HAP-1 (cell line): ENCODE results near the gene GAS1.

Experiments used
- DNase-seq, 2 experiments: peaks; one replicate each; pipeline ENCODE4 v3.0.0-alpha.2; 2016 to 2020; ENCODE audit warnings: low spot score in 2 of 2
- H3K27me3 ChIP-seq: fragments of 250-450 bp; sonication (Bioruptor Pico); 2 replicates; pipeline ENCODE4 v1.5.1; 2020; ENCODE audit warnings: low read depth, mild to moderate bottlenecking, moderate library complexity
- H3K36me3 ChIP-seq: fragments of 250-450 bp; sonication (Bioruptor Pico); replicated peaks from 2 replicates; pipeline ENCODE4 v1.5.1; 2020; ENCODE audit warnings: mild to moderate bottlenecking
- H3K4me1 ChIP-seq: fragments of 250-450 bp; sonication (Bioruptor Pico); 2 replicates; pipeline ENCODE4 v1.5.1; 2020; ENCODE audit warnings: mild to moderate bottlenecking
- H3K4me3 ChIP-seq: fragments of 250-450 bp; sonication (Bioruptor Pico); 2 replicates; pipeline ENCODE4 v1.5.1; 2020; ENCODE audit warnings: mild to moderate bottlenecking, moderate library complexity
- H3K9me3 ChIP-seq: fragments of 250-450 bp; sonication (Bioruptor Pico); 2 replicates; pipeline ENCODE4 v1.5.1; 2020; ENCODE audit warnings: mild to moderate bottlenecking, moderate library complexity
- in situ Hi-C: fragments of 300-500 bp; cut with MboI; formaldehyde crosslinking; loops from 3 replicates; pipeline ENCODE4 v1.14.3; 2020; ENCODE audit warnings: low sequenced_read_pairs, inconsistent platforms, mixed read lengths

Gene GAS1, protein sequence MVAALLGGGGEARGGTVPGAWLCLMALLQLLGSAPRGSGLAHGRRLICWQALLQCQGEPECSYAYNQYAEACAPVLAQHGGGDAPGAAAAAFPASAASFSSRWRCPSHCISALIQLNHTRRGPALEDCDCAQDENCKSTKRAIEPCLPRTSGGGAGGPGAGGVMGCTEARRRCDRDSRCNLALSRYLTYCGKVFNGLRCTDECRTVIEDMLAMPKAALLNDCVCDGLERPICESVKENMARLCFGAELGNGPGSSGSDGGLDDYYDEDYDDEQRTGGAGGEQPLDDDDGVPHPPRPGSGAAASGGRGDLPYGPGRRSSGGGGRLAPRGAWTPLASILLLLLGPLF

DNA sequence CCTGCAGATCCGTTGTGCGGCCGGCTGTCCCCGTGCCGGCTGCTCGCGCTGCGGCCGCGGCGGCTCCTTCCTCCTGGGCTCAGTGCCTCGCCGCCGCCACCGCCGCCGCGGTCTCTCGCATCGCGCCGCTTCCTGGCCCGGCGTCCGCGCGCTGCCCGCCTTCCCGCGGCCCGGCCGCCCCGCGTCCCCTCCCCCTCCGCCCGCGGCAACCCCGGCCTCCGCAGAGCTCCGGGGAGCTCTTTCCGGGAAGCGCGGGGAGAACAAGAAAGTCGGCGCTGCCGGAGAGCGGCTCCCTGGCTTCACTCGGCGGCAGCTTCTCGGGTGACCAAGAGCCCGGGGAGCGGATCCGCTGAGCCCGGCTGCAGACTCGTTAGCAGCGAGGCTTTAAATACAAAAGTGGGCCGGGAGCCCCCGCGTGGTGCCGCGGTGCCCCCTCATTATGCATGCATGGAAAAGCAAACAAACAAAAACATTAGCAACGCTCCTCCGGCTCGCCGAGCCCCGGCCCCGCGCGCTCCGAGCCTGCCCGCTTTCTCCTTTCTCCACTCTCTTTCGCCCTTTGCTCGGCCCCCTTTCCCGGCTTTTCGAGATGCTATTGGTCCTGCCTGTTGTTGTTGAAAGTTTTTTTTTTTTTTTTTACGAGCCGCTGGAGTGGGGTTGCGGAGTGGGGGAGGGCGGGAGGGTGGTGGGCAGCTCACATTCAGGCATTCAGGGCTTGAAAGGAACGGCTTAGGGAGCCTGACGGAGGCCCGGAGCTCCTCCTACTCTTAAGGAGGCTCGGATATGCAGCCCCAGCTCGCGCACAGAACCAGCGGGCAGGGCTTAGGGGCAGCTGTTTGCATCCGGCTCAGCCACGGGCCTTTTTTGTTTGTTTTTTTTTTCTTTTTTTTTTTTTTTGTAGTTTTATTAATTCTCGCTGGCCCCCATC, at the start of gene GAS1:
TSS of gene GAS1 (minus strand) at position 361 of the 928 bp plus-strand sequence. CDS start 727 bp downstream, outside the sequence.
- peak within 1 kb of the TSS; percentile 48 for H3K4me3 ChIP-seq
- H3K9me3 ChIP-seq, result no peaks in the 10 kb centered on the region
- peak; percentile 85 to 86 for DNase-seq
- H3K27me3 ChIP-seq, result peaks cover 32% of the 10 kb centered on the region
- no peaks in the 10 kb centered on the region for H3K4me1 ChIP-seq
- in situ Hi-C loops, result no loop called here
- no peaks in the 10 kb centered on the region for H3K36me3 ChIP-seq

DNA sequence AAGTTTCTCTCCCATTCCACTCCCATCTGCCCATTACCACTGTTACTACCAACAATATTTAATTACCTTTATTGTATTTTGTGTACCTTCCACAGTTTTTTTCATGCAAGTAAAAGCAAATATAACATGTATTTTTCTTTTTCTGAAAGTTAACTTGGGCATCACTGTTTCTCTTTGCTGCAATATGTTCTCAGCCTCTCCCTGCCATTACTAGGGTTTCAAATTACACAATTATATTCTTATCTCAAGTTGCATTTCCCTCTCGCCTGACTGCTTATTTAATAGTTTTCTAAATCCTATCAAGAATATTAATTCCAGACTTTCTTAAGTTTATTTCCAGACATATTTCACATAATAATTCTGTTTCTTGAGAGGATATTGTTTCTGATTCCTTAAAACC, 46.9 kb upstream of the GAS1 start:
- H3K9me3 ChIP-seq, result no peaks in the 10 kb centered on the region
- H3K4me3 ChIP-seq, result no peak overlapping the region
- no peaks in the 10 kb centered on the region for H3K27me3 ChIP-seq
- in situ Hi-C loops, result no loop called here
- H3K36me3 ChIP-seq, result no peaks in the 10 kb centered on the region
- no peak for DNase-seq
- H3K4me1 ChIP-seq, result no peaks in the 10 kb centered on the region

DNA sequence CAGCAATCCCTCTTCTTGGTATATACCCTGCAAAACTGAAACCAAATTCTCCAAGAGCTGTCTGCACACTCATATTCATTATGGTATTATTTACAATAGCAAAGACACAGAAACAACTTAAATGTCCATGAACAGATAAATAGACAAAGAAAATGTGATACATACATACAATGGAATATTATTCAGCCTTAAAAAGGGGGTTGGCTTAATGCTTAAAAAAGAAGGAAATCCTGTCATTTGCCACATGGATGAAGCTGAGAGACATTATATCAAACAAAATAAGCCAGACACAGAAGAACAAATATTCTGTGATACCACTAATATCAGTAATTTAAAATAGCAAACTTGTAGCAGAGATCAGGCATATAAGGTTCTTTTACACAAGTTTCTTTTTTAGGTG, 46.5 kb upstream of the GAS1 start:
- H3K4me3 ChIP-seq, result no peak overlapping the region
- in situ Hi-C loops, result no loop called here

DNA sequence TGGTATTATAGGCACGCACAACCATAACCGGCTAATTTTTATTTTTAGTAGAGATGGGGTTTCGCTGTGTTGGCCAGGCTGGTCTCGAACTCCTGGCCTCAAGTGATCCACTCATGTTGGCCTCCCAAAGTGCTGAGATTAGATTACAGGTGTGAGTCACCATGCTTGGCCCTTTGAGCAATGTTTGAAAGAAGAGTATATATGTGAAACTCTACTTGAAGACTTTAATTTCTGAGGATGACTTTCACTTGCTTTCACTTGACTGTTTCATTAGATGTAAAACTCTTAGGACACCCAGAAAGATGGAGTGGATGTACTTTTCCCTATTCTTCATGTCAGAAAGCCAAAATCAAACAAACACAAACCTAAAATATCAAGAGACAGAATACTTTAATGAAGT, 43.8 kb upstream of the GAS1 start:
- Histone ChIP-seq H3K4me1 (no peaks in the 10 kb centered on the region), H3K9me3 (no peaks in the 10 kb centered on the region), H3K36me3 (no peaks in the 10 kb centered on the region), H3K27me3 (no peaks in the 10 kb centered on the region), H3K4me3 (no peak overlapping the region)
- in situ Hi-C loops, result no loop called here
- DNase-seq, result no peak

More for the DNA sequence above, 46.5 kb upstream of the GAS1 start:
- no peaks in the 10 kb centered on the region for H3K36me3 ChIP-seq
- H3K27me3 ChIP-seq, result no peaks in the 10 kb centered on the region
- no peaks in the 10 kb centered on the region for H3K9me3 ChIP-seq
- H3K4me1 ChIP-seq, result no peaks in the 10 kb centered on the region
- DNase-seq, result no peak

DNA sequence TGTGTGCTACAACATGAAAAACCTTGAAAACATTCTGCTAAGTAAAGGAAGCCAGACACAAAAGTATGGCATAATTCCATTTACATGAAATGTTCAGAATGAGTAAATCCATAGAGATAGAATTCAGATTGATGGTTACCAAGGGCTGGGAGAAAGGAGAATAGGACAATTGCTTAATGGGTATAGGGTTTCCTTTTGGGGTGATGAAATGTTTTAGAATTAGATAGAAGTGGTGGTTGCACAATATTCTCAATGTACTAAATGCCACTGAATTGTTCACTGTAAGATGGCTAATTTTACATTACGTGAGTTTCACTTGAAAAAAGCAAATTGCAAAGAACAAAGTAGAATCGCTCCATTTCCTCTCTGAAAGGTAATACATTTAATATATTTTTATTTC, 43.0 kb upstream of the GAS1 start:
- H3K36me3 ChIP-seq, result no peaks in the 10 kb centered on the region
- DNase-seq, result no peak
- no peaks in the 10 kb centered on the region for H3K27me3 ChIP-seq
- no peaks in the 10 kb centered on the region for H3K9me3 ChIP-seq
- no peaks in the 10 kb centered on the region for H3K4me1 ChIP-seq
- in situ Hi-C loops, result no loop called here
- no peak overlapping the region for H3K4me3 ChIP-seq

DNA sequence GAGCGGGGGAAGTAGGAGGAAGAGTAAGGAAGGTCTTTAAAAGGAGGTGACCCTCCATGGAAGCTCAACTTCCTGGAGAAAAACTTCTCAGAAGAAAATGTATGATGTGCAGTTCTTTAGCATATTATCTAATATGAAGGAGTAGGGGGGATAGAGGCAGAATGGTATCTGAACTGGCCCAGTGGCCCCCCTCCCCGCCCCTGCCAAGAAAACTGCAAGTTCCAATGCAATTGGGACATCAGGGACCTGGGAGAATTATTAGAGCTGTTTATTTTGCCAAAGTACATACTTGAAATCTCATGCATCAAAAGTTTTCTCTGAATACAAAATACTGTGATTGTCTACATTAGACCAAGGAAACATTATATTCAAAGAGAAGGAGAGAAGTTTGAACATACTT, 40.6 kb upstream of the GAS1 start:
- Histone ChIP-seq H3K36me3 (no peaks in the 10 kb centered on the region), H3K4me1 (no peaks in the 10 kb centered on the region), H3K27me3 (no peaks in the 10 kb centered on the region), H3K9me3 (no peaks in the 10 kb centered on the region), H3K4me3 (no peak overlapping the region)
- no peak for DNase-seq
- in situ Hi-C loops, result no loop called here

DNA sequence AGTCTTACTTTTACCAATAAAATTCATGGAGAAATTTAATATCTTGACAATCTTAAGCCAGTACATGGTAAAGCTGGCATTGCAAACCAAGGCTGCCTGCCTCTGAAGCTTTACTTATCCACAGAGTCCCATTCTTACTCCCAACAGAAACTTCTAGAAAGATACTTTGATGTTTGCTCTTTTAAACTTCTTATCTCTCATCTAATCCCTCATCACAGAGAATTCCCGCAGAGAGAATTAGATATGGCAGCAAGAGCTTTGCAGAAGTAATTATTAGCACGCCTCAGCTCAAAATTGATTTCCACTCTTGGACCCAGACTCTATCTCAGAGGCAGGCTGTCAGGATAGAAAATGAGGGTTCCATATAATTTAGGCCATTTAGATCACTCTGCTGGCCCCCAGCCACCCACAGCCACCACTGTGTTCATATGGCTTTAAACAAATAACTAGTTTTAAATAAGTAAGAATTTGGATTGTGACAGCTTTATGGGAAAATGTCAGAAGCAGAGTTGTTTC, 37.9 kb upstream of the GAS1 start:
- no peaks in the 10 kb centered on the region for H3K4me1 ChIP-seq
- no peaks in the 10 kb centered on the region for H3K36me3 ChIP-seq
- DNase-seq, result no peak
- H3K27me3 ChIP-seq, result no peaks in the 10 kb centered on the region
- H3K4me3 ChIP-seq, result no peak overlapping the region
- in situ Hi-C loops, result no loop called here
- no peaks in the 10 kb centered on the region for H3K9me3 ChIP-seq

DNA sequence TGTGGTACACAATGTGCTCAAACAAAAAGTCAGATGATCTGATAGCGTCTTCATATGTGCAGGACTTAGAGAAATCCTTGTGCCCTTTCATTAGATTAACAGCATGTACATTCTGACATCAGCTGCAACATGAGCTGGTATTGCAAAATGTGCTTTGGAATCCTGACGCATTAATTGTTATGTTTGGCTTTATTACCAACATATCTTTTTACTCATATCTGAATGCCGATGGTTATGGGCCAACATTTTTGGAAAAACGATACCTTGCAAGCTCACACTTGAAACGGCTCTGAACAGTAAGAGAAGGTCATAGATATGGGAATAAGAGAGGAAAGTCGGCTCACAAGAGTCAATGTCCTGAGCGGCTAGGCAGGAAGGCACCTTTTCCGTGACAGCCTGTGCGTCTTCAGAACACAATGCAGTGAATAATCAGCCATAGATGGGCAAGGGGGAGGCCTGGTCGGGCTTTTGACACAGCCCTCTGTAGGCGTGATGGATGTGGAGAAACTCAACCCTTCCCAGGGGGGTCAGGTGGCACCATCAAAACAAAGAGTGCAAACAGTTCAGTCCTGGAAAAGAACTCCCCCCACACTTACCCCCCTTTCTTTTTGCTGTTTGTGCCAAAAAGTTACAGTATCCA, 36.4 kb upstream of the GAS1 start:
- Histone ChIP-seq H3K36me3 (no peaks in the 10 kb centered on the region), H3K4me1 (no peaks in the 10 kb centered on the region), H3K27me3 (no peaks in the 10 kb centered on the region), H3K4me3 (no peak overlapping the region), H3K9me3 (no peaks in the 10 kb centered on the region)
- in situ Hi-C loops, result no loop called here
- no peak for DNase-seq

DNA sequence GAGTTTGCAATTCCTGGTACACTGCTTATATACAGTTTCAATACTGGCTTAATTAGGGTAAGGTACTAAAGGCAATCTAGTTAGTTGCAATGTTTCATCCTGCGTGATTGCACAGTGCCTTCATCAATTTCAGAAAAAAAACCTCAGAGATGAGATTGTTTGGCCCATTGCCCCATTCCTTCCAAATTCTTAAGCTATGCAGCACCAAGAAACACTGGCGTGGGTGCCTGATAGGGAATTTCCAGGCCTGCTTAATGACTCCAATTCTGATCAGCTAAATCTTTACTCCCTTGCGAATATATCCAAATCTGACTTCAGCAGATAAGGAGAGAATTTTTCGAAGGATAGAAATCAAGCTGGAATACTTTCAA, 35.9 kb upstream of the GAS1 start:
- no peaks in the 10 kb centered on the region for H3K27me3 ChIP-seq
- in situ Hi-C loops, result no loop called here
- H3K4me1 ChIP-seq, result no peaks in the 10 kb centered on the region
- H3K9me3 ChIP-seq, result no peaks in the 10 kb centered on the region
- DNase-seq, result no peak
- H3K36me3 ChIP-seq, result no peaks in the 10 kb centered on the region
- H3K4me3 ChIP-seq, result no peak overlapping the region

DNA sequence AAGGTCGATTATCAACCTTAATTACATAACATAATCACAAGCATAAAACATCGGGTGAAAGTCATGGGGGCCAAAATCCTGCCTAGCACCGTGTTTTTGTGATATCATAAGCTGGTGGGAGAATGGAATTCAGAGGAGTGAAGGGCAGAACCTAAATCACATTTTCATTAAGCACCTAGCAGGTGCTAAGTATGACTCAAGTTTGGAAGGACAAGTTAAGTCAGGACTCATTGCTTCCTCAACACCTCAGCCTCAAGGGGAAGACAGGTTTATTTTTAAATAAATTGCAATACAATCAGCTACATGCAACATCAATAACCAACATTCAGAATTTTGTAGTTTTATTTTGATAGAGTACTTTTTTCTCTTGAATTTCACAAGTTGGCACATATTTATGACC, 33.5 kb upstream of the GAS1 start:
- in situ Hi-C loops, result no loop called here
- no peak for DNase-seq
- H3K4me3 ChIP-seq, result no peak overlapping the region
- H3K9me3 ChIP-seq, result no peaks in the 10 kb centered on the region
- H3K4me1 ChIP-seq, result no peaks in the 10 kb centered on the region
- H3K36me3 ChIP-seq, result no peaks in the 10 kb centered on the region
- H3K27me3 ChIP-seq, result no peaks in the 10 kb centered on the region

DNA sequence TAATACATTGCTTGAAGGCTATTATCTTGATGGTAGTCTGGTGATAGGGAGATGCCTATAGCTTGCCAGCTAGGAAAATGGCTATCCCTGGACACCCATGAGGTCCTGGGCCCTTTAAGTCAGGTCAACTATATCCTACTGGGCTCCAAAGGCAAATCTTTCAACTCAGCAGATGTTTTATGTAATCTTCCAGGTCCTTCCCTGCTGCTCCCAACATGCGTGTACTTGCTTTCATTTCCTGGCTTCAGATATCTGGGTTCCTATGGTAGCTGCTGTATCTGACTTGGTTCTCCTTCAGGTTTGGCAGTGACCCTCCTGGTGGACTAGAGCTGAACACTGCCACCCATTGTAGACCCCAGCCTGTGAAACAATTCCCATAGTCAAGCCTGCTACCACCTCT, 32.4 kb upstream of the GAS1 start:
- Histone ChIP-seq H3K36me3 (no peaks in the 10 kb centered on the region), H3K4me3 (no peak overlapping the region), H3K4me1 (no peaks in the 10 kb centered on the region), H3K9me3 (no peaks in the 10 kb centered on the region), H3K27me3 (no peaks in the 10 kb centered on the region)
- in situ Hi-C loops, result no loop called here
- no peak for DNase-seq

DNA sequence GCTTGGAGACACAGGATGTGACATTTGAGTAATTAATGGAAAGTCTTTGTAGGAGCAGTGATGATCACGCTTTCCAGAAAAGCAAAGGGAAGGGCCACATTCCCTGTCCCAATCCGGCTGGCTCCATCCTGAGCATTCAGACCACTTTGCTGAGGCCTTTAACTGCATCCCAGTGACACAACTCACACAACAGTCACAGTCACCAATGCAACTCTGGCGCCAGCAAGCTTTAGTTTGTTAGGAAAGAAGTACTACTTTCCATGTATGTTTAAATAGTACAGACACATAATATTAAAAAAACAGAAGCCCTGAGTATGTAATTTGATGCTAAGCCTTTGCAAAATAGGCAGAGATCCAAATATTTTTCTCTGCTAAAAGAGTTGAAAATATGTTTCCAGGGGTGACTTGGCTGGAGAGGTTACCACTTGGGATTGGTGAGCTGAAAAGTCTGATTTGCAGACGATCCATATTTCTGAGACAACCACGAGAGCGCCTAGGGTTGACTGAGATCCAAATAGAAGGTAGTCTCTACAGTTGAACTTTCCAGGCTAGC, 31.7 kb upstream of the GAS1 start:
- Histone ChIP-seq H3K36me3 (no peaks in the 10 kb centered on the region), H3K4me1 (no peaks in the 10 kb centered on the region), H3K27me3 (no peaks in the 10 kb centered on the region), H3K4me3 (no peak overlapping the region), H3K9me3 (no peaks in the 10 kb centered on the region)
- in situ Hi-C loops, result no loop called here
- no peak for DNase-seq

DNA sequence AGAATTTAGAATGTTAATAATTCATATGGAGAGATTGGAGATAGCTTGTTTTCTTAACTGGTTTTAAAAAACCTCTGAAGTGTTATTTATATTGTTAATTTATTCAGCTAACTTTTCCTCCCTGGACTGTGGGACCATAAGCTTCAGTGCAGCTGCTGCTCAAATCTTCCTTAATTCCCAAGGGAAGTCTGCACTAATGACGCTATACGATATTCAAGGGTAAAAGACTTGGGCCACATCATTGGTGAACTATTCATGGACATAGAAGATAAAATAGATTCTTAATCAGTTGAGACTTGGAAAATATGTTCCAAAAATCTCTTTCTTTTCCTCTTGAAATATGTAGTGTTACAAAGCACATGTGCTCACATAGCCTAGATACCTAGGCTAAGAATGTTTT, 31.1 kb upstream of the GAS1 start:
- no peak for DNase-seq
- no peaks in the 10 kb centered on the region for H3K36me3 ChIP-seq
- H3K4me1 ChIP-seq, result no peaks in the 10 kb centered on the region
- H3K4me3 ChIP-seq, result no peak overlapping the region
- no peaks in the 10 kb centered on the region for H3K27me3 ChIP-seq
- in situ Hi-C loops, result no loop called here
- no peaks in the 10 kb centered on the region for H3K9me3 ChIP-seq
